A549 treated with AZD9567 at 1 μM for 4 hours (cell line): Measurements from ENCODE around the gene KRTAP4-12. TPM values are rescaled to one million over a fixed set of nuclear protein-coding genes. Genes with fewer than 3 reads are reported as not detected.

Source experiments
- total RNA-seq: library from RNA; stranded (reverse); fragments of 200-300 nt; extraction: Qiagen RNA extraction; gene quantifications from 5 replicates; pipeline ENCODE4 v1.2.3, GENCODE V29; 2022; ENCODE audit not compliant: insufficient read depth

The KRTAP4-12 gene
- not detected in 5 replicates for total RNA-seq

GRCh38 chr17:41123991-41124371 is at the start of gene KRTAP4-12:
Gene KRTAP4-12 (minus strand): TSS chr17:41124182. CDS start chr17:41124122, 60 bp downstream.

GRCh38 chr17:41168121-41168520 is 44.1 kb upstream of the KRTAP4-12 start, which contains the start of gene KRTAP4-3:
Gene KRTAP4-3 (minus strand): TSS chr17:41168221. CDS start chr17:41168172, 49 bp downstream.

GRCh38 chr17:41160648-41161047 is 36.7 kb upstream of the KRTAP4-12 start, which contains the start of gene KRTAP4-4:
Gene KRTAP4-4 (minus strand): TSS chr17:41160748. CDS start chr17:41160691, 57 bp downstream.

GRCh38 chr17:41149652-41149985 is 25.6 kb upstream of the KRTAP4-12 start, which contains the start of gene KRTAP4-5:
Gene KRTAP4-5 (minus strand): TSS chr17:41149825. CDS start chr17:41149767, 58 bp downstream.

GRCh38 chr17:41140360-41141131 is 16.6 kb upstream of the KRTAP4-12 start, which contains the start of gene KRTAP4-6:
Gene KRTAP4-6 (minus strand): TSS chr17:41140544. CDS start chr17:41140487, 57 bp downstream.

GRCh38 chr17:41117846-41118386 is 6.1 kb downstream of the KRTAP4-12 start, which contains the start of gene KRTAP4-11:
Gene KRTAP4-11 (minus strand): TSS chr17:41118373. CDS start chr17:41118315, 58 bp downstream.

GRCh38 chr17:41105347-41105746 is 18.6 kb downstream of the KRTAP4-12 start, which contains the start of gene KRTAP4-9:
Gene KRTAP4-9 (plus strand): TSS chr17:41105389. CDS start chr17:41105389, 0 bp downstream.

GRCh38 chr17:41101586-41102259 is 22.3 kb downstream of the KRTAP4-12 start, which contains the start of gene KRTAP4-16:
Gene KRTAP4-16 (minus strand): TSS chr17:41102209. CDS start chr17:41102209, 0 bp downstream.

GRCh38 chr17:41098042-41098441 is 25.9 kb downstream of the KRTAP4-12 start, which contains the start of gene KRTAP4-8:
Gene KRTAP4-8 (minus strand): TSS chr17:41098142. CDS start chr17:41098084, 58 bp downstream.

GRCh38 chr17:41084100-41084856 is 39.7 kb downstream of the KRTAP4-12 start, which contains the start of gene KRTAP4-7:
Gene KRTAP4-7 (plus strand): TSS chr17:41084150. CDS start chr17:41084207, 57 bp downstream.

Other genes starting within 250 kb of the KRTAP4-12 start
- 0.23 to 0.42 TPM (median 0.35 TPM) in 4 of 5 replicates, not detected in the other for gene KRT20, start 238.9 kb downstream of the KRTAP4-12 start, total RNA-seq
- 0.07 to 0.26 TPM (median 0.07 TPM) in 3 of 5 replicates, not detected in the others for gene KRT23, start 186.5 kb downstream of the KRTAP4-12 start, total RNA-seq
- gene KRT39, start 157.2 kb downstream of the KRTAP4-12 start, total RNA-seq: not detected in 5 replicates
- gene KRT40, start 139.9 kb downstream of the KRTAP4-12 start, total RNA-seq: not detected in 5 replicates
- gene KRTAP3-3, start 130.0 kb downstream of the KRTAP4-12 start, total RNA-seq: not detected in 5 replicates
- 0.16 to 3.6 TPM (median 0.25 TPM) in 5 replicates for gene KRTAP3-2, start 124.3 kb downstream of the KRTAP4-12 start, total RNA-seq
- gene KRTAP3-1, start 115.1 kb downstream of the KRTAP4-12 start, total RNA-seq: not detected in 5 replicates
- gene KRTAP1-5, start 97.0 kb downstream of the KRTAP4-12 start, total RNA-seq: not detected in 5 replicates
- not detected in 5 replicates for gene KRTAP1-4, start 94.0 kb downstream of the KRTAP4-12 start, total RNA-seq
- gene KRTAP1-3, start 89.3 kb downstream of the KRTAP4-12 start, total RNA-seq: not detected in 5 replicates
- gene KRTAP1-1, start 82.7 kb downstream of the KRTAP4-12 start, total RNA-seq: not detected in 5 replicates
- gene KRTAP2-1, start 76.9 kb downstream of the KRTAP4-12 start, total RNA-seq: not detected in 5 replicates
- not detected in 5 replicates for gene KRTAP2-2, start 69.0 kb downstream of the KRTAP4-12 start, total RNA-seq
- 0.09 to 0.19 TPM (median 0.17 TPM) in 4 of 5 replicates, not detected in the other for gene KRTAP2-3, start 64.1 kb downstream of the KRTAP4-12 start, total RNA-seq
- gene KRTAP2-4, start 58.3 kb downstream of the KRTAP4-12 start, total RNA-seq: not detected in 5 replicates
- gene KRTAP4-7, start 40.0 kb downstream of the KRTAP4-12 start, total RNA-seq: not detected in 5 replicates
- gene KRTAP4-8, start 26.0 kb downstream of the KRTAP4-12 start, total RNA-seq: not detected in 5 replicates
- not detected in 5 replicates for gene KRTAP4-16, start 22.0 kb downstream of the KRTAP4-12 start, total RNA-seq
- gene KRTAP4-9, start 18.8 kb downstream of the KRTAP4-12 start, total RNA-seq: not detected in 5 replicates
- not detected in 5 replicates for gene KRTAP4-11, start 5.8 kb downstream of the KRTAP4-12 start, total RNA-seq
- gene KRTAP4-6, start 16.4 kb upstream of the KRTAP4-12 start, total RNA-seq: not detected in 5 replicates
- not detected in 5 replicates for gene KRTAP4-5, start 25.6 kb upstream of the KRTAP4-12 start, total RNA-seq
- 0.07 TPM in 1 of 5 replicates, not detected in the others for gene KRTAP4-4, start 36.6 kb upstream of the KRTAP4-12 start, total RNA-seq
- not detected in 5 replicates for gene KRTAP4-3, start 44.0 kb upstream of the KRTAP4-12 start, total RNA-seq
- not detected in 5 replicates for gene KRTAP4-2, start 54.0 kb upstream of the KRTAP4-12 start, total RNA-seq
- gene KRTAP4-1, start 60.7 kb upstream of the KRTAP4-12 start, total RNA-seq: not detected in 5 replicates
- not detected in 5 replicates for gene KRTAP9-1, start 65.7 kb upstream of the KRTAP4-12 start, total RNA-seq
- not detected in 5 replicates for gene KRTAP9-2, start 102.5 kb upstream of the KRTAP4-12 start, total RNA-seq
- not detected in 5 replicates for gene KRTAP9-3, start 108.3 kb upstream of the KRTAP4-12 start, total RNA-seq
- not detected in 5 replicates for gene KRTAP9-8, start 113.8 kb upstream of the KRTAP4-12 start, total RNA-seq
- gene KRTAP9-4, start 125.5 kb upstream of the KRTAP4-12 start, total RNA-seq: not detected in 5 replicates
- not detected in 5 replicates for gene KRTAP9-9, start 131.2 kb upstream of the KRTAP4-12 start, total RNA-seq
- gene KRTAP9-6, start 141.2 kb upstream of the KRTAP4-12 start, total RNA-seq: not detected in 5 replicates
- not detected in 5 replicates for gene KRTAP9-7, start 151.5 kb upstream of the KRTAP4-12 start, total RNA-seq
- gene KRTAP29-1, start 178.7 kb upstream of the KRTAP4-12 start, total RNA-seq: not detected in 5 replicates
- not detected in 5 replicates for gene KRTAP16-1, start 185.1 kb upstream of the KRTAP4-12 start, total RNA-seq
- gene KRTAP17-1, start 191.5 kb upstream of the KRTAP4-12 start, total RNA-seq: not detected in 5 replicates
- not detected in 5 replicates for gene KRT33A, start 226.6 kb upstream of the KRTAP4-12 start, total RNA-seq
- gene KRT33B, start 245.6 kb upstream of the KRTAP4-12 start, total RNA-seq: not detected in 5 replicates